Common myeloid progenitor, CD34-positive (primary cell): ENCODE measurements around the gene RARRES2.
A peak's percentile ranks its signal among the peaks of the same experiment; 100 is the strongest.

Experiments used
- CTCF ChIA-PET: fragments of 350-600 bp; sonication (Branson Sonifier 250); formaldehyde crosslinking; loops from one replicate; lab custom pipeline; 2021; ENCODE audit warnings: antibody characterized with exemption; lab: Charles Lee
- POLR2A ChIA-PET: fragments of 350-600 bp; sonication (Branson Sonifier 250); formaldehyde crosslinking; loops from one replicate; lab custom pipeline; 2021; ENCODE audit warnings: antibody characterized with exemption; lab: Charles Lee
- DNase-seq, 3 donors: peaks; one replicate each; pipeline versions ENCODE4 v3.0.0 to v3.0.0-alpha.2; 2013
- H3K27ac ChIP-seq, 2 experiments: 1 replicate in 1 of 2; 2 replicates in 1 of 2; pipeline ENCODE4 v1.7.0; 2013; ENCODE audit warnings: inconsistent platforms in 2 of 2, low read length in 2 of 2, mild to moderate bottlenecking in 2 of 2, low read depth in 1 of 2, moderate library complexity in 1 of 2; ENCODE audit not compliant: severe bottlenecking in 2 of 2, insufficient read depth in 1 of 2, poor library complexity in 1 of 2
- H3K27me3 ChIP-seq, 5 experiments: replicated peaks in 2 of 5; 1 replicate in 3 of 5; 2 replicates in 2 of 5; pipeline versions ENCODE4 v1.6.1 to v1.7.0; 2013; ENCODE audit warnings: low read length in 4 of 5, mild to moderate bottlenecking in 2 of 5, moderate library complexity in 2 of 5, inconsistent platforms in 1 of 5; ENCODE audit not compliant: insufficient read depth in 5 of 5, control insufficient read depth in 4 of 5
- H3K36me3 ChIP-seq, 4 experiments: 1 replicate in 2 of 4; 2 replicates in 2 of 4; pipeline versions ENCODE4 v1.6.1 to v1.7.0; 2013; ENCODE audit warnings: low read length in 3 of 4, control low read depth in 1 of 4, mild to moderate bottlenecking in 1 of 4; ENCODE audit not compliant: control insufficient read depth in 4 of 4, insufficient read depth in 4 of 4
- H3K4me1 ChIP-seq, 4 experiments: 1 replicate in 3 of 4; 2 replicates in 1 of 4; pipeline versions ENCODE4 v1.6.1 to v1.7.1; 2013; ENCODE audit warnings: low read length in 3 of 4, mild to moderate bottlenecking in 3 of 4, control low read depth in 1 of 4, inconsistent platforms in 1 of 4, moderate library complexity in 1 of 4; ENCODE audit not compliant: control insufficient read depth in 4 of 4, insufficient read depth in 4 of 4; ENCODE audit errors: control extremely low read depth in 1 of 4
- H3K4me3 ChIP-seq, 7 experiments: 1 replicate in 4 of 7; 2 replicates in 3 of 7; pipeline versions ENCODE4 v1.5.1 to v1.7.0; 2013; ENCODE audit warnings: mild to moderate bottlenecking in 7 of 7, low read length in 6 of 7, moderate library complexity in 6 of 7, inconsistent platforms in 2 of 7, low read depth in 2 of 7, control low read depth in 1 of 7; ENCODE audit not compliant: insufficient read depth in 4 of 7, control insufficient read depth in 1 of 7; ENCODE audit errors: extremely low read depth in 1 of 7
- H3K9me3 ChIP-seq, 5 experiments: 1 replicate in 4 of 5; 2 replicates in 1 of 5; pipeline versions ENCODE4 v1.6.1 to v1.7.1; 2013; ENCODE audit warnings: low read length in 4 of 5, mild to moderate bottlenecking in 2 of 5, inconsistent platforms in 1 of 5, low read depth in 1 of 5, moderate library complexity in 1 of 5; ENCODE audit not compliant: control insufficient read depth in 4 of 5, insufficient read depth in 2 of 5; ENCODE audit errors: control extremely low read depth in 1 of 5
- WGBS: methylation state at CpG from one replicate; pipeline ENCODE4 v1.1.5; 2013; ENCODE audit not compliant: insufficient coverage; 5-methylcytosine and 5-hydroxymethylcytosine counted together

RARRES2 gene

GRCh38 chr7:150359622-150360362 lies 18.4 kb upstream of the RARRES2 start:
- 100% methylated on average over 1 of the region's 2 CpGs for WGBS
- CTCF ChIA-PET, result no interaction called here
- peak in 1 of 3 donors; percentile 73 for DNase-seq
- H3K4me1 ChIP-seq, result peaks cover 42 to 81% (median 70%) of the 10 kb centered on the region in 4 experiments
- H3K36me3 ChIP-seq, result no peaks in the 10 kb centered on the region
- no peak overlapping the region for H3K4me3 ChIP-seq
- POLR2A ChIA-PET, result no interaction called here
- H3K27ac ChIP-seq, result no peak overlapping the region
- no peaks in the 10 kb centered on the region for H3K27me3 ChIP-seq
- no peaks in the 10 kb centered on the region for H3K9me3 ChIP-seq

- CTCF ChIA-PET, result interaction anchor here (1.5 to 4.5 kb wide), 3 partner anchors 8 to 30 kb away, joined by 5 to 27 read pairs (median 27); partner anchors contain the start of gene REPIN1
- no peaks in the 10 kb centered on the region for H3K27me3 ChIP-seq
- H3K9me3 ChIP-seq, result no peaks in the 10 kb centered on the region
- H3K4me1 ChIP-seq, result peaks cover 35 to 78% (median 64%) of the 10 kb centered on the region in 4 experiments
- H3K27ac ChIP-seq, result no peak overlapping the region
- WGBS, result 100% methylated on average over 1 of the region's 4 CpGs
- DNase-seq, result peak in 2 of 3 donors; percentile 53 to 76
- no peak overlapping the region for H3K4me3 ChIP-seq
- POLR2A ChIA-PET, result interaction anchor here (1.6 kb wide), 1 partner anchor 11 kb away, joined by 11 read pairs; the partner anchor contains the start of gene REPIN1
- H3K36me3 ChIP-seq, result no peaks in the 10 kb centered on the region
Measured at GRCh38 chr7:150358988-150359621, 17.7 kb upstream of the RARRES2 start.

GRCh38 chr7:150358433-150358832 lies 17.0 kb upstream of the RARRES2 start:
- CTCF ChIA-PET, result interaction anchor here (0.7 to 4.5 kb wide), 7 partner anchors 8 to 33 kb away, joined by 3 to 30 read pairs (median 22); partner anchors contain the start of gene REPIN1

GRCh38 chr7:150357771-150358427 lies 16.5 kb upstream of the RARRES2 start:
- WGBS, result 64% methylated on average over 12 of the region's 13 CpGs
- DNase-seq, result no peak
- no peaks in the 10 kb centered on the region for H3K36me3 ChIP-seq
- no peak overlapping the region for H3K27ac ChIP-seq
- no peaks in the 10 kb centered on the region for H3K27me3 ChIP-seq
- peak overlapping the region in 1 of 7 experiments; percentile 26 for H3K4me3 ChIP-seq
- POLR2A ChIA-PET, result interaction anchor here (0.7 to 1.6 kb wide), 3 partner anchors 12 to 22 kb away, joined by 3 to 11 read pairs (median 3); partner anchors contain the start of gene REPIN1
- H3K4me1 ChIP-seq, result peaks cover 23 to 66% (median 52%) of the 10 kb centered on the region in 4 experiments
- CTCF ChIA-PET, result interaction anchor here (0.7 to 4.5 kb wide), 8 partner anchors 9 to 61 kb away, joined by 3 to 30 read pairs (median 20); partner anchors contain the start of gene REPIN1
- H3K9me3 ChIP-seq, result no peaks in the 10 kb centered on the region

More at GRCh38 chr7:150358433-150358832, 17.0 kb upstream of the RARRES2 start:
- Histone ChIP-seq H3K9me3 (no peaks in the 10 kb centered on the region), H3K4me1 (peaks cover 29 to 71% (median 58%) of the 10 kb centered on the region in 4 experiments), H3K4me3 (no peak overlapping the region), H3K27ac (no peak overlapping the region), H3K36me3 (no peaks in the 10 kb centered on the region), H3K27me3 (no peaks in the 10 kb centered on the region)
- DNase-seq, result peak in 1 of 3 donors; percentile 30
- POLR2A ChIA-PET, result interaction anchor here (0.7 to 1.6 kb wide), 2 partner anchors 11 to 23 kb away, joined by 3 to 11 read pairs; partner anchors contain the start of gene REPIN1
- WGBS, result 100% methylated on average over 3 of the region's 4 CpGs

GRCh38 chr7:150357270-150357669 lies 15.8 kb upstream of the RARRES2 start:
- 15% methylated on average over 4 of the region's 9 CpGs for WGBS
- Histone ChIP-seq H3K4me1 (peaks cover 17 to 59% (median 46%) of the 10 kb centered on the region in 4 experiments), H3K27ac (no peak overlapping the region), H3K4me3 (no peak overlapping the region), H3K9me3 (no peaks in the 10 kb centered on the region), H3K36me3 (no peaks in the 10 kb centered on the region), H3K27me3 (no peaks in the 10 kb centered on the region)
- POLR2A ChIA-PET, result interaction anchor here (1.0 to 1.6 kb wide), 2 partner anchors 12 to 16 kb away, joined by 3 to 11 read pairs; partner anchors contain the start of gene REPIN1
- CTCF ChIA-PET, result interaction anchor here (1.1 to 4.5 kb wide), 10 partner anchors 9 to 62 kb away, joined by 3 to 30 read pairs (median 17); partner anchors contain the start of gene REPIN1
- peak; percentile 91 to 99 (median 99) for DNase-seq

GRCh38 chr7:150356265-150356897 lies 15.0 kb upstream of the RARRES2 start:
- 90% methylated on average over 2 of the region's 6 CpGs for WGBS
- Histone ChIP-seq H3K9me3 (no peaks in the 10 kb centered on the region), H3K4me1 (peaks cover 15 to 50% (median 38%) of the 10 kb centered on the region in 4 experiments), H3K27me3 (no peaks in the 10 kb centered on the region), H3K36me3 (no peaks in the 10 kb centered on the region), H3K4me3 (peak overlapping the region in 1 of 7 experiments; percentile 24), H3K27ac (no peak overlapping the region)
- ChIA-PET POLR2A (interaction anchor here (0.6 kb wide), 1 partner anchor 12 kb away, joined by 3 read pairs; no protein-coding TSS in a partner anchor), CTCF (interaction anchor here (0.9 to 4.5 kb wide), 16 partner anchors 10 to 65 kb away, joined by 3 to 30 read pairs (median 6); partner anchors contain the start of gene REPIN1)
- peak; percentile 73 to 82 (median 75) for DNase-seq
